RWPE2 (cell line): ENCODE results near the gene COL6A5.

Experiments used
- ATAC-seq: fragments of 200-7000 bp; cut with Tn5 transposase; 3 replicates; pipeline ENCODE4 v1.9.1; 2021; ENCODE audit warnings: low read depth
- DNase-seq: peaks from one replicate; pipeline ENCODE4 v3.0.0-alpha.2; 2020; ENCODE audit warnings: low spot score
- H3K27ac ChIP-seq: fragments of 450-650 bp; 2 replicates; pipeline ENCODE4 v1.5.1; 2017; ENCODE audit warnings: mild to moderate bottlenecking; ENCODE audit not compliant: poor library complexity, severe bottlenecking
- H3K27me3 ChIP-seq: fragments of 250-450 bp; sonication (Bioruptor Pico); 2 replicates; pipeline ENCODE4 v1.5.1; 2021; ENCODE audit warnings: mild to moderate bottlenecking, moderate library complexity; ENCODE audit not compliant: insufficient read depth, poor library complexity, severe bottlenecking
- H3K36me3 ChIP-seq: fragments of 250-450 bp; sonication (Bioruptor Pico); 2 replicates; pipeline ENCODE4 v1.5.1; 2020; ENCODE audit warnings: low read depth, mild to moderate bottlenecking, moderate library complexity
- H3K4me1 ChIP-seq: fragments of 250-450 bp; sonication (Bioruptor Pico); 2 replicates; pipeline ENCODE4 v1.5.1; 2021; ENCODE audit warnings: mild to moderate bottlenecking, moderate library complexity; ENCODE audit not compliant: insufficient read depth, poor library complexity, severe bottlenecking
- H3K4me3 ChIP-seq: fragments of 250-450 bp; sonication (Bioruptor Pico); 2 replicates; pipeline ENCODE4 v1.5.1; 2021; ENCODE audit warnings: mild to moderate bottlenecking, moderate library complexity; ENCODE audit not compliant: severe bottlenecking
- H3K9me3 ChIP-seq: fragments of 250-450 bp; sonication (Bioruptor Pico); 2 replicates; pipeline ENCODE4 v1.5.1; 2021; ENCODE audit warnings: mild to moderate bottlenecking, moderate library complexity; ENCODE audit not compliant: severe bottlenecking
- CTCF ChIP-seq: fragments of 450-650 bp; IDR thresholded peaks from one replicate; pipeline ENCODE4 v1.5.1; 2017; ENCODE audit warnings: mild to moderate bottlenecking, moderate library complexity; ENCODE audit not compliant: poor library complexity, severe bottlenecking

Gene COL6A5

DNA sequence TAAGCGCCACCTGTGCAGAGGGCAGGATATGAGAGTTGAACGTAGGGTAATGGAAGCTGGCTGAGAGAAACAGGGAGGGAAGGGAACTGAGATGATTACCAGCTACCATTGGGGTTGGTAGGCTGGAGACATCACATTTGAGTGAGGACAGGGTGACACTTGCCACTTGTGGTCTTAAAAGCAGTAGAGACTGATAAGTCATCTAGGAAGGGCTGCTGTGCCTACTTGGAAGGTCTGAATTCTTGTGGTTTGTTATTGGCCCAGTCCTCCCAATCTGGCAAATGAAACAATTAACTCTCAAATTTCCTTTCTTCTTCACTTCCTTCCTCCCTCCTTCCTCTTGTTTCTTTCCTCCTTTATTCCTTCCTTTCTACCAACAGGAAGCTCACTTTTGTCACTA lies 46.8 kb downstream of the COL6A5 start:
- H3K36me3 ChIP-seq, result no peaks in the 10 kb centered on the region
- H3K4me1 ChIP-seq, result no peaks in the 10 kb centered on the region
- DNase-seq (no peak), ATAC-seq (no peak)
- TF ChIP-seq CTCF, result no peak
- no peaks in the 10 kb centered on the region for H3K27me3 ChIP-seq
- no peaks in the 10 kb centered on the region for H3K9me3 ChIP-seq
- H3K27ac ChIP-seq, result no peak overlapping the region
- H3K4me3 ChIP-seq, result no peak overlapping the region

GRCh38 chr3:130393594-130393993 lies 48.1 kb downstream of the COL6A5 start:
- ATAC-seq (no peak), DNase-seq (no peak)

DNA sequence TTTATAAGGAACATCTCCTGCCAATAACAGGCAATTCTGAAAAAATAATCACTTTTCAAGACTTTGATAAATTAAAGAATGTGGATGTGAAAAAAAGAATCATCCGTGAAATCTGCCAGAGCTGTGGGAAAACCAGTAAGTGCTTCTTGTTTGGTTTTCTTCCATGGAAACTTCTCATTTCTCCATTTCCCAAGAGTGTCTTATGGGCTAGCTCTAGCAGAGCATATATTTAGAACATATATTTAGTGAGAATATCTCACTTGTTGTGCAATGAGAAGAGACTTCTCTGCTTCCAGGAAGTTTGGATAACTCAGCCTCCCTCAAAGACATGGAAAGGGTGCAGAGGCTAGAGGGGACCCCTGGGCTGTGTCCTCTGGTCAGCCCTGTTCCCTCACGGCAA lies 49.9 kb downstream of the COL6A5 start:
- Histone ChIP-seq H3K9me3 (no peaks in the 10 kb centered on the region), H3K4me1 (no peaks in the 10 kb centered on the region), H3K36me3 (no peaks in the 10 kb centered on the region), H3K27me3 (no peaks in the 10 kb centered on the region), H3K4me3 (no peak overlapping the region), H3K27ac (no peak overlapping the region)
- DNase-seq, result no peak
- no peak for ATAC-seq
- no peak for TF ChIP-seq CTCF

More at GRCh38 chr3:130393594-130393993, 48.1 kb downstream of the COL6A5 start:
- Histone ChIP-seq H3K36me3 (no peaks in the 10 kb centered on the region), H3K27me3 (no peaks in the 10 kb centered on the region), H3K9me3 (no peaks in the 10 kb centered on the region), H3K27ac (no peak overlapping the region), H3K4me1 (no peaks in the 10 kb centered on the region), H3K4me3 (no peak overlapping the region)
- TF ChIP-seq CTCF, result no peak

DNA sequence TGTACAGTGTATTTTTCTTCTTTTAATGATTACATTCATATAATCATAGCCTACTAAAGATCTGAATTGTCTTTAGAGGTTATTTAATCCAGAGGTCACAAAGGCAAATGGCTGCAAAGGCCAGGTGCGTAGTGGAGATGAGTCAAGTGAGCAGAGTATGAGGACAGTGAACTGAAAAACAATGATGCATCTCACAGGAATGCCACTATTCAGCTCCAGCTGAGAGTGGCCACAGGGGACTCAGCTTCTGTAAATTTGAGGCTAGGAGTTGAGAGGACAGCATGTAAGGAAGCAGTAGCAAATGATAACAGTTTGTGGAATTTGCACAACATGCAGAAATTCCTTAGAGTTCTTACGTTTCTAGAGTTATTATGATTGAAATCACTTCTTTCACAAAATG lies 50.4 kb downstream of the COL6A5 start:
- H3K27ac ChIP-seq, result no peak overlapping the region
- H3K4me3 ChIP-seq, result no peak overlapping the region
- H3K36me3 ChIP-seq, result no peaks in the 10 kb centered on the region
- TF ChIP-seq CTCF, result no peak
- DNase-seq, result no peak
- peak; percentile 98 for ATAC-seq
- H3K4me1 ChIP-seq, result no peaks in the 10 kb centered on the region
- no peaks in the 10 kb centered on the region for H3K27me3 ChIP-seq
- H3K9me3 ChIP-seq, result no peaks in the 10 kb centered on the region

DNA sequence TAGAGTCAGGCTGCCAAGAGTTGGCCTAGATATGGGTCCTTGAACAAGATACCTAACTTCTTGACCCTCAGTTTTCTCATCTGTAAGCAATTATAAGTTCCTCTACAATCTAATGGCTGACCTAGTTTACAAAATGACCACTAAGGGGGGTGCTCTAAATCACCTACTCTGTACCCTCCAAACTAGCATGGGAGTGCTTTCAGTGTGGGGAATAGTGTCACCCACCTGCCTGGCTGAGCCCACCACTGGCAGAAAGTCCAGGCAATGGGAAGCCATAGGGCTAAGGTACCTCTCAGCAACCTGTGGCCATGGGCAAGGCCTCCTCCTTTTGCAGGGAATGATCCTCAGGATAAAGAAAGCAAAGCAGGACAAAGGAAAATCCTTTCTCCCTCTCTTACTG lies 58.9 kb downstream of the COL6A5 start:
- TF ChIP-seq CTCF, result no peak
- Histone ChIP-seq H3K9me3 (no peaks in the 10 kb centered on the region), H3K27ac (no peak overlapping the region), H3K36me3 (no peaks in the 10 kb centered on the region), H3K27me3 (no peaks in the 10 kb centered on the region), H3K4me1 (no peaks in the 10 kb centered on the region), H3K4me3 (no peak overlapping the region)
- DNase-seq (no peak), ATAC-seq (no peak)
